Epithelial cell of proximal tubule (primary cell): ENCODE data around the gene LRRN1. TPM values are rescaled to one million over a fixed set of nuclear protein-coding genes. Genes with fewer than 3 reads are reported as not detected.

Experiments used
- DNase-seq: peaks from one replicate; pipeline ENCODE4 v3.0.0-alpha.2; 2011; ENCODE audit warnings: low read depth
- H3K4me3 ChIP-seq: 2 replicates; pipeline ENCODE4 v1.5.1; 2011; ENCODE audit warnings: low read depth, mild to moderate bottlenecking, low read length
- total RNA-seq: library from RNA; depleted of rRNA; stranded (reverse); fragments of >200 nt; gene quantifications from 2 replicates; pipeline ENCODE4 v1.2.3, GENCODE V29; 2015
- TF ChIP-seq, protein P1 (sequence below): conservative IDR thresholded peaks from 2 replicates; pipeline ENCODE4 v1.5.1; 2012; ENCODE audit warnings: low read depth, mild to moderate bottlenecking, low read length

The LRRN1 gene
- total RNA-seq, 1 donor from 2014 or later: 2.6 TPM

DNA sequence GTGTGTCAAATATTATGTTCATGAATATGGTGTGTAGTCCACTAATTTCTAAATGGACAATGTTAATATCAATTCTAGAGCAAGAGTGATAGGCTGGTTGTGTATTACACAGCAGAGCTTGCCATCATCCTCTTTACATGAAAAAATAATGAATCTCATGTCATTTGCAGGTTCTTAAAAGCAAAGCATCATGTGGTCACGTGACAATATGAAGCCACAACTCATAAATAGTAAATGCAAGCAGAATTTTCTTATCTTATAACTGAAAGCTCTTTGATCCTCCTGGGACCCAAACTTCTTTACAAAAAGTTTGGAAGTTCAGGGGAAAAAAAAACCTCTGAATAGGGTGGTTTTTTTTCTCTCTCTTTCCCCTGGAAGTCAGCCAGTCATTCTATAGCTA is 26.9 kb upstream of the LRRN1 start:
- no peak overlapping the region for H3K4me3 ChIP-seq
- TF ChIP-seq, protein P1, sequence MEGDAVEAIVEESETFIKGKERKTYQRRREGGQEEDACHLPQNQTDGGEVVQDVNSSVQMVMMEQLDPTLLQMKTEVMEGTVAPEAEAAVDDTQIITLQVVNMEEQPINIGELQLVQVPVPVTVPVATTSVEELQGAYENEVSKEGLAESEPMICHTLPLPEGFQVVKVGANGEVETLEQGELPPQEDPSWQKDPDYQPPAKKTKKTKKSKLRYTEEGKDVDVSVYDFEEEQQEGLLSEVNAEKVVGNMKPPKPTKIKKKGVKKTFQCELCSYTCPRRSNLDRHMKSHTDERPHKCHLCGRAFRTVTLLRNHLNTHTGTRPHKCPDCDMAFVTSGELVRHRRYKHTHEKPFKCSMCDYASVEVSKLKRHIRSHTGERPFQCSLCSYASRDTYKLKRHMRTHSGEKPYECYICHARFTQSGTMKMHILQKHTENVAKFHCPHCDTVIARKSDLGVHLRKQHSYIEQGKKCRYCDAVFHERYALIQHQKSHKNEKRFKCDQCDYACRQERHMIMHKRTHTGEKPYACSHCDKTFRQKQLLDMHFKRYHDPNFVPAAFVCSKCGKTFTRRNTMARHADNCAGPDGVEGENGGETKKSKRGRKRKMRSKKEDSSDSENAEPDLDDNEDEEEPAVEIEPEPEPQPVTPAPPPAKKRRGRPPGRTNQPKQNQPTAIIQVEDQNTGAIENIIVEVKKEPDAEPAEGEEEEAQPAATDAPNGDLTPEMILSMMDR: no peak
- no peak for DNase-seq

DNA sequence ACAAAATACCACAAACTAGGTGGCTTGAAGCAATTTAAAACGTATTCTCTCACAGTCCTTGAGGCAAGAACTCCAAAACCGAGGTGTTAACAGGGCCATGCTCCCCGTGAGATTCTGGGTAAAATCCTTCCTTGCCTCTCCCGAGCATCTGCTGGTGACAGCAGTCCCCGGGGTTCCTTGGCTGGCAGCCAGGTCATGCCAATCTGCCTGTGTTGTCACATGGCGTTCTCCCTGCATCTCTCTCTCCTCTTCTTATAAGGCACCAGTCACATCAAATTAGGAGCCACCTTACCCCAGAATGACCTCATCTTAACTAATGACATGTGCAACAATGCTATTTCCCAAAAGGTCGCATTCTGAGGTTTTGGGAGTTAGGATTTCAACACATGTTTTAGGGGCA is 26.3 kb upstream of the LRRN1 start:
- DNase-seq: no peak
- TF ChIP-seq, protein P1: no peak
- no peak overlapping the region for H3K4me3 ChIP-seq

DNA sequence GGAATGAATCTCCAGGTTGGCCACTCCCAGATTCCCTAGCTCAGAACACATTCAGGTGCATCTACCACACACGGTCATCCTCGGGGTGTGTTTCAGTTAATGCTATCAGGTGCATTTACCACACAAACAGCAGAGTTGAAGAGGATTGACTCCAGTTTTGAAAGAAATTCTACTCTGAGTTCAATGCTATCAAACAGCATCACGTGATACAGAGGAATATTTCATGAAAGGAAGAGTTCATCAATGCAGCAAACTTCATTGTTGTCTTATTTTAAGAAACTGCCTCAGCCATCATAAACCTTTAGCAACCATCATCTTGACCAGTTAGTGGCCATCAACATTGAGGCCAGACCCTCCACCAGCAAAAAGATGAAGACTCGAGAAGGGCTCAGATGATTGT is 22.6 kb upstream of the LRRN1 start:
- no peak for DNase-seq
- TF ChIP-seq, protein P1: no peak
- no peak overlapping the region for H3K4me3 ChIP-seq

DNA sequence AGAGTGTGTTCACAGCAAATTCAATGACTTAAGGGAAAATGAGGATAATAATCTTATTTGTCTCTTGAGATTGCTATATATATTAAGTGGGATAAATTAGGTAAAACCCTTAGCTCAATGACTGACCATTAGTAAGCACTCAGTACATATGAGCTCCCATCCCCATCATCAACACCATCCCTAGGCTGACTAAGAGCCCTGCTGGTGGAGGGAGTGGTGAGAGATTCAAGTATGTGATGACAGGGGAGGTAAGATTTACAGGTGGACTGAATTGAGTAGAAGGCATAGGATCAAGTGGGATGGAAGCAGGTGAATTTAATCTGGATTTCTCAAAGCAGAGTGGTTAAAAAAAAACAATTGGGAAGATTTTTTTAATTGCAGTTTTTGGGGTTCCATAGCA is 21.0 kb upstream of the LRRN1 start:
- TF ChIP-seq, protein P1: no peak
- no peak for DNase-seq
- H3K4me3 ChIP-seq: no peak overlapping the region

DNA sequence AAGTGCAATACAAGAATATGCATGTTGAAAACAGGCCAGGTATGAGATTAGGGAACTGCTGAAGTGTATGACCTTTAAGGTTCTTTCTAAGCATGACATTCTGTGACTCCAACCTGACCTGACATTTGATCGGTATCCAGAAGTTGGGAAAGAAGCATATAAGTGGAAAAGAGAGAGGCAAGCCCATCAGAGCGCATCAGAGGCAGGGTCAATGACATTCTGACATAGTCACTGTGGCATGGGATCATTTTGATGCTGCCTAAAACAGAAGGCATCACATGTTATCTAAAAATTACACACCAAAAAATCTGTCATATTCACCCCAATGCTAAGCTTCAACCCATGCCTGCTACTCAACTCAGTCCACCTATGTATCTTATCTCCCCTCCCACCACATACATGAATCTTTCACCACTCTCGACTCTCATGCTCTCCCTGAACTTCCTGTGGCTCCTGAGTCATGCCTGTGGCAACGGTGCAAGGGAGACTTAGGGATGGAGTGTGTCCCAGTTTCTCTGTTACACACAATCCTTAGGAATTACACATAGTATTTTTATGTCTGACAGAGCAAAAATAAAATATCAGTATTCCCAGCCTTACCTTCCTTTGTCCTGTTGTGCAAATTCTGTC is 20.5 kb upstream of the LRRN1 start:
- DNase-seq: no peak
- TF ChIP-seq, protein P1: no peak
- no peak overlapping the region for H3K4me3 ChIP-seq

DNA sequence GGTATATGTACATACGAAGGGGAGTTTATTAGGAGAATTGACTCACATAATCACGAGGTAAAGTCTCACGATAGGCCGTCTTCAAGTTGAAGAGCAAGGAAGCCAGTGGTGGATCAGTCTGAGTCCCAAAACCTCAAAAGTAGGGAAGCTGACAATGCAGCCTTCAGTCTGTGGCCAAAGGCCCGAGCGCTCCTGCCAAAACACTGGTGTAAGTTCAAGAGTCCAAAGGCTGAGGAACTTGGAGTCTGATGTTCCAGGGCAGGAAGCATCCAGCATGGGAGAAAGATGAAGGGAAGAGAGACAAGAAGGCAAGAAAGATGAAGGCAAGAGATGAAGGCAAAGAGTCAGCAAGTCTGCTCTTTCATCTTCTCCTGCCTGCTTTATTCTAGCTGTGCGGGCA is 16.8 kb upstream of the LRRN1 start:
- TF ChIP-seq, protein P1: no peak
- H3K4me3 ChIP-seq: no peak overlapping the region
- DNase-seq: no peak

DNA sequence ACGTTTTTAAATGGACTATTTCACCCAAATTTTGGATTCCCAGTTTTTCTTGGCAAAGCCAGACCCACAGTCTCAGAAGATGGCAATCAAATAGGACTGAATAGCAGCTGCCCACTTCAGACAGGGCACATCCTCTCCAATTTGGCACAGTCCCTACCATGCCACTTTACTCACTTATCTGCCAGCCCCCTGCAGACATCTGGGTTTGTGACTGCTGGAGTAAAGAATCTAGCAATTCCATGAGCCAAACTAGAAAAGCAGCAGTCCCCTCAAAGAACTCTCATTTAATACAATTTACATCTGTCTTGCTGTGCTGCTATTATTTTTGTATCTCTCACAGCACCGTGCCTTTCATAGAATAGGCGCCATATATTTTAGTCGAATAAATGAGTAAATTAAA is 16.0 kb upstream of the LRRN1 start:
- TF ChIP-seq, protein P1: no peak
- DNase-seq: no peak
- no peak overlapping the region for H3K4me3 ChIP-seq
